Activated T-cell treated with anti-CD3 and anti-CD28 coated beads for 4 hours (primary cell): Measurements from ENCODE around the gene PKP2.
"Not testable (repeated sequence)": the region's sequence is repeated elsewhere in the genome, so short reads cannot be mapped to it uniquely, and the experiment has no call there.

Experiments
- DNase-seq: peaks from one replicate; pipeline ENCODE4 v3.0.0-alpha.2; 2020

Gene PKP2

DNA sequence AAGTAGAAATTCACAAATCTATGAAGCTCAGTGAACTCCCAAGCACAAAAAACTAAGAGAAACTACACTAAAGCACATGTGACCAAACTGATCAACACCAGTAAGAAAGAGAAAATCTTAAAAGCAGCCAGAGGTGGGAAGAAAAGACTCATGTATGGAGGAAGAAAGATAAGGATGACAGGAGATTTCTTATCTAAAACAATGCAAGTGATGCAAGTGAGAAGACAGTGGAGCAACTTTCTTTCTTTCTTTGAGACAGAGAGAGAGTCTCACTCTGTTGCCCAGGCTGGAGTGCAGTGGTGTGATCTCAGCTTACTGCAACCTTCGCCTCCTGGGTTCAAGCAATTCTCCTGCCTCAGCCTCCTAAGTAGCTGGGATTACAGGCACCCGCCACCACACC, 34.9 kb downstream of the PKP2 start:
- not testable (repeated sequence) for DNase-seq

- no peak for DNase-seq
Observed at GRCh38 chr12:32860192-32860591, 36.4 kb downstream of the PKP2 start.

- no peak for DNase-seq
Observed at GRCh38 chr12:32859389-32859788, 37.2 kb downstream of the PKP2 start.

DNA sequence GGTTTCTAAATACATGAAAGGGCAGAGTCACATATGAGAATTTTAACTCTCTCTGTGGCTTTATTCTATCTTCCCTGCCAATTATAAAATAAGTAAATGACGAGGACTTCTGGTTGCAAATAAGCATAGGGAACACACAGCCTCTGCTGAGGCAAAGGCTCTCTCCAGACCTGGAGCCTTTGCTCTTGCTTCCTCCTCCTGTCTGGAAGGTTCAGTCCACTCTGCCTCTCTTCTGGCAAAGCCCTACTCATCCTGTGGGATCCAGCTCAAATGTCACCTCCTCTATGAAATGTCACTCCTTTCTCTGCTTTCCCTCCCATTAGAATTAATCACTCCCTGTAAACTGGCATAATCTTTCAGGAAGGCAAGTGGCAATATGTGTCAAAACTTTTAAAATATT, 41.9 kb downstream of the PKP2 start:
- no peak for DNase-seq

- DNase-seq, result no peak
Observed at GRCh38 chr12:32854097-32854496, 42.5 kb downstream of the PKP2 start.

DNA sequence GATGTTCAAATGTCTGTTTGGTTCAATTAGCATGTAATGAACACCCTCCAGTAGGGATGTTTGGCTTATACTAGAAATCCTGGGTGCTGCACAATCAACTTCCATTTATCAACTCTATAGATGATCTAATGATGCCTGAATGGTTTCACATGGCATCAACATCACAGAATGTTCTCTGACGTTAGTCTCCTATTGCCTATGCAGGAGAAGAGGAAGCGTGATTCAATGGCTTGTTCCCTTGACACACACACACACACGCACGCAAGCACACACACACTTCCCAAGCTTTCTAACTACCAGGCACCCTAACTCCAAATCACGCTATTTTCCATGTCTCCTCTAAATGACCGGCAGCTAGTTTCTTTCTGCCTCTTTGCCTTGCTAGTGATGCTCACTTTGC, 49.3 kb downstream of the PKP2 start:
- no peak for DNase-seq

GRCh38 chr12:32846053-32846452, 50.5 kb downstream of the PKP2 start:
- no peak for DNase-seq

- DNase-seq, result no peak
Observed at GRCh38 chr12:32843528-32844095, 53.0 kb downstream of the PKP2 start.

- DNase-seq, result no peak
Observed at GRCh38 chr12:32841061-32841460, 55.5 kb downstream of the PKP2 start.

- DNase-seq, result no peak
Observed at GRCh38 chr12:32839828-32840227, 56.7 kb downstream of the PKP2 start.

DNA sequence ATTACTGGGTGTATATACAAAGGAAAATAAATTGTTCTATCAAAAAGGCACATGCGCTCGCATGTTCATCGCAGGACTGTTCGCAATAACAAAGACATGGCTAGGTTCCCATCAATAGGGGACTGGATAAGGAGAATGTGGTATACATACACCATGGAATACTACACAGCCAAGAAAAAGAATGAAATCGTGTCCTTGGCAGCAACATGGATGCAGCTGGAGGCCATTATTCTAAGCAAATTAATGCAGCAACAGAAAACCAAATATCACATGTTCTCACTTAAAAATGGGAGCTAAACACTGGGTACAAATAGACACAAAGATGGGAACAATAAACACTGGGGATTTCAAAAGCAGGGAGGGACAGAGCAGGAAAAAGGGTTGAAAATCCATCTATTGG, 58.6 kb downstream of the PKP2 start:
- DNase-seq, result no peak

GRCh38 chr12:32836710-32837109, 59.9 kb downstream of the PKP2 start:
- DNase-seq, result no peak

GRCh38 chr12:32834122-32834521, 62.5 kb downstream of the PKP2 start:
- no peak for DNase-seq

- no peak for DNase-seq
Observed at GRCh38 chr12:32828552-32828951, 68.0 kb downstream of the PKP2 start.

GRCh38 chr12:32828120-32828519, 68.5 kb downstream of the PKP2 start:
- no peak for DNase-seq

GRCh38 chr12:32826807-32827412, 69.7 kb downstream of the PKP2 start:
- DNase-seq, result no peak

DNA sequence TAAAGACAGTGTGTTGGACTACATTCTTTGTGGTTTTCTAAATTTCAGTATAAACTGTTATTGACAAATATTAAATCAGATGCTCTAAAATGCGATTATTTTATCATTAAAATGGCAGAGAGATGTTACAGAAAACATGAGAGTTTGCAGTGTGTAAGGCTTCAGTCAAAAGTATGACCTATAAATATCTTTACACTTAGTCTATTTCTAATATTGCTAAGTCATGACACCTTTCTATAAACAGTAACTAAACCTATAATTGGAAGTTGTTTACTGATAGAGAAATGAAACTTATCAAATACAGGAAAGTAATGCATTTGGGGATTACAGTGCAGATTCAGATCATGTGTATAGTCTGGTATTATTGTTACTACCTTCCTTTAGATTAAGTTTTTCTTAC, 72.0 kb downstream of the PKP2 start:
- no peak for DNase-seq

DNA sequence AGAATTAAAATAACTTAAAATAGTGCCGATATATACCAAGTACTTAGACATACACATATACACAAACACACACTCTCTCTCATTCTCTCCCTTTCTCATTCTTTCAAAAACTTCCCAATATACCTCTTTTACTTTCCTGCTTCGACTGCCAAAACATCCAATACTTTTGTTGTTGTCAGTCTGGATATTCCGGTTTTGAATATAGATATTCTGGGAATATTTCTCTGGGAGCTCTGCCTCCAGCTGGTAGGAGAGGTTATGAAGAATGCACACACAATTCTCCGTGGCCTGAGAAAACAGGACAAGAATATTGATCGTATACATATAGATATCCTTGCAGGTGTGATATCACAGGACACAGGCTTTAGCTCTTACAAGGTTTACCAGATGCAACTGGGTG, 74.2 kb downstream of the PKP2 start:
- DNase-seq, result no peak

DNA sequence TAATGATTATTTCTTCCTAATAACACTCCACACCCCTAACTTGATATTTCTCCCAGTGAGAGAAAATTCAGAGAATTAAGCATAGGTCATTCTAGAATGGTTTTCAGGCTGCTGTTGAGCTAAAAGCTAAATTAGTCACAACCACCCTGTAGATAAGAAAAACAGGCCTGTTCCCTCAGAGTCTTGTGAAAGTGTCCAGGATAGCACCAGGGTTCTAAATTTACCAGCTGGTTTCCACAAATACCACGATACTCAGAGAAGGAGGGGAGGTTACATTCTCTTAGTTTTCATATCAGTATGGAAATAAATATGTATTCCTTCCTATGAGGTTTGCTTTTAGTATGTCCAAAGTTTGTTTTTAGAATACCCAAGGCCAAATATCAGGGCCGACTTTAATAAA, 74.9 kb downstream of the PKP2 start:
- DNase-seq, result no peak

- DNase-seq, result no peak
Observed at GRCh38 chr12:32821293-32821692, 75.3 kb downstream of the PKP2 start.

DNA sequence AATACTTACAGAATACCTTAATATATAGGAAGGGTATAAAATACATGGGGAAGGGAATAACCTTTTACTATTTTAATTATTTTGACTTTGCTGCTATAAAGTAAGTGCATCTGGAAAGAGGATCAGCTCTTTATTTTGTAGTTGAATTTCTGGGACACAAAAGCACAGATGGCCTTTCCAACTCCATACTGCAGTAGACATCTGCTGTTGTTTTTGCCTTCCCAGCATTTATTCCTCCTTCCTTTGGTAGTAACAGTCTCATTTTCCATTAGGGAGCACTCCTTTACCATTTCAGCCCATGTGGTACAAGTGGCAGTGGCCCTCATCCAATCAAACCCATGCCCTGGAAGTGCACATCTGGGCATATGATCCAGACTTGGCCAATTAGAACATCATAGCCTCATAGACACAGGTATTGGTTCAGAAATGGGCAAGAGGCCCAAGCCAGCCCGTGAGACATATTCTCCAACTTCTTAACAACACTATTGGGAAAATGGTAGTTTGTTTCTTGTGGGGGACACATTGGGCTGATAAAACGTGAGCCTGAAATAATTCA, 76.1 kb downstream of the PKP2 start:
- no peak for DNase-seq

DNA sequence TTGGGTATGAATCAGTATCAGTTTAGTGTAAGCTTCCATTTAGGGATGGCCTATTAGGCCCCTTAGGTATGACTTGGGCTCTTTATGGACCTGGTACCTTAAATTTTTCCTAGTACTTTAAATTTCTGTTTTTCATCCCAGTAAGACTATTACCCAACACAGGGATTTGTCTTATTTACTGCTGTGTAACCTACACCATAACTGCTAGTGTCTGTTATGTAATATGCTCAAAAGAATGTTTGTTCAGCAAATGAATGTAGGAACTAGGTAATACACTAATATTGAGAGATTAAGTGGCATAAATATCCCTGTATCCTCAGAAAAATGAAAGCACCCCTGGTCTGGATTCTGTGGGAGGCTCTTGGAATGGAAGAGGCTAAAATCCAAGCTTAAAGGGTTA, 77.2 kb downstream of the PKP2 start:
- DNase-seq, result no peak

DNA sequence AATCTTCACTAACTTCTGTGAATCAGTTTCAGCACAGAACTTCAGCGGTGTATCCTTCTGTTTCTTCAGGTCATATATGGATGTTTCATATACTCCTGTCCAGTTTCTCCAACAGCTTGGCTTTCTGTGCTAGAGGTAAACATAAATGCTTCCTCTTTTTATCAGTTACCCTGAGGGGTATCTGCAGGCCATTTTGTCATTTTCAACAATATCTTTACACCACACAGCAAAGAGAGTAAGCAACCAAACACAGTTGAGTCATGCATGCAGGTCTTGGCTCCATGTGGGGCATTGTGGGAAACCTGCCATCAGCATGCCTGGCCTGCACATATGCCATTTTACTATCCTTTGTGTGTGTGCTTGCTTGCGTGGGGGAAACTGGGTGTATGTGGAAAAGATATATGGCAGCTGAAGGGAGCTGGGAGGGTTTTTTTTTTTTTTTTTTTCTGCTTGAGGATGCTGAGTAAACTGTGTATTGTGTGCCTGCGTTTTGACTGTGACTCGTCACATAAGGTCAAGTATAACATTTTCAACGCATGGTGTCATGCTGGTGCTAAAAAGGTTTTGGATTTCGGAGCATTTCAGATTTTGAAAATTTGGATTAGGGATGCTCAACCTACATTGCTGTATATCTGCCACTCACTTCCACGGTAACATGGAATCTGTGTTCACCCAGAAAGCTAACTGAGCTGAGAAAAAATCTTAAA, 84.7 kb downstream of the PKP2 start:
- no peak for DNase-seq

DNA sequence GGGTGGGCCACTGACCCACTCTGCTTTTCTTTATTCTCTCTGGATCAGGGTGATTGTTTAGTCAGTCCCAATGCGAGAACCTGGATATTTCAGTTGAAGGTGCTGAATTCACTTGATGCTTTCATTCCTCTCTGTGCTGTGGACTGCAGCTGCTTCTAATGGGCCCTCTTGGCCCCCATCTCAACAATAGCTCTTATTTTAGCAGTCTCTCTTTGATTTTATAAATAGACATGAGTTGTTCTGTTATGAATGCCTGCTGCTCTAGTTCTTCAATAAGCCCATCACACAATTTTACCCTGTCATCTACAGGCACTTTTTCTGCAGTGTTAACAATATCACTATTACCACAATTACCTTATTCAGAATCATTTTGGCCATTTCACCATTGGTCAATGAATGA, 86.7 kb downstream of the PKP2 start:
- no peak for DNase-seq
